Fibroblast of the conjunctiva (primary cell): ENCODE measurements around the gene GGA2.
"Not testable (repeated sequence)": the region's sequence is repeated elsewhere in the genome, so short reads cannot be mapped to it uniquely, and the experiment has no call there.

Experiments
- DNase-seq: peaks from one replicate; pipeline ENCODE4 v3.0.0-alpha.2; 2010; ENCODE audit warnings: low read depth

GGA2 gene

GRCh38 chr16:23466162-23466885 lies 44.0 kb downstream of the GGA2 start:
- peak; percentile 12 for DNase-seq

GRCh38 chr16:23465179-23465578 lies 45.1 kb downstream of the GGA2 start:
- DNase-seq, result no peak

GRCh38 chr16:23464196-23464595 lies 46.1 kb downstream of the GGA2 start:
- no peak for DNase-seq

- DNase-seq, result peak; percentile 83
Observed at GRCh38 chr16:23462994-23463393, 47.3 kb downstream of the GGA2 start.

- no peak for DNase-seq
Observed at GRCh38 chr16:23453338-23454052, 56.8 kb downstream of the GGA2 start.

GRCh38 chr16:23452572-23453337 lies 57.5 kb downstream of the GGA2 start, which contains the start of gene COG7:
TSS of gene COG7 (minus strand) at chr16:23453189. CDS start at chr16:23452994, 195 bp downstream.
- peak; percentile 63 for DNase-seq

- no peak for DNase-seq
Observed at GRCh38 chr16:23452221-23452571, 58.1 kb downstream of the GGA2 start.

- DNase-seq, result no peak
Observed at GRCh38 chr16:23448392-23448791, 61.9 kb downstream of the GGA2 start.

- DNase-seq, result not testable (repeated sequence)
Observed at GRCh38 chr16:23437542-23437941, 72.8 kb downstream of the GGA2 start.

- DNase-seq, result no peak
Observed at GRCh38 chr16:23436951-23437350, 73.3 kb downstream of the GGA2 start.

GRCh38 chr16:23435500-23435899 lies 74.8 kb downstream of the GGA2 start:
- DNase-seq, result peak; percentile 28

- DNase-seq, result peak; percentile 67
Observed at GRCh38 chr16:23434380-23434779, 75.9 kb downstream of the GGA2 start.

- no peak for DNase-seq
Observed at GRCh38 chr16:23433261-23433920, 76.9 kb downstream of the GGA2 start.

- no peak for DNase-seq
Observed at GRCh38 chr16:23432176-23433128, 77.8 kb downstream of the GGA2 start.

- DNase-seq, result no peak
Observed at GRCh38 chr16:23428351-23428750, 81.9 kb downstream of the GGA2 start.

GRCh38 chr16:23424292-23424958 lies 85.9 kb downstream of the GGA2 start:
- no peak for DNase-seq

- DNase-seq, result peak; percentile 78
Observed at GRCh38 chr16:23423496-23424049, 86.7 kb downstream of the GGA2 start.

GRCh38 chr16:23420011-23420410 lies 90.3 kb downstream of the GGA2 start:
- DNase-seq, result peak; percentile 24

- no peak for DNase-seq
Observed at GRCh38 chr16:23416816-23417215, 93.5 kb downstream of the GGA2 start.

GRCh38 chr16:23414731-23415130 lies 95.6 kb downstream of the GGA2 start:
- DNase-seq, result no peak
